ENCODE measurements around the gene AOC3.
"Not testable (repeated sequence)": the region's sequence is repeated elsewhere in the genome, so short reads cannot be mapped to it uniquely, and the experiment has no call there.

The AOC3 gene

GRCh38 chr17:42883802-42884558 lies 33.0 kb downstream of the AOC3 start:
- Mint-ChIP-seq H3K36me3 (no peaks in the 10 kb centered on the region), H3K27me3 (peaks cover 11% of the 10 kb centered on the region), H3K9me3 (no peaks in the 10 kb centered on the region), H3K27ac (no peak overlapping the region), H3K4me3 (no peak overlapping the region), H3K4me1 (peaks cover 5% of the 10 kb centered on the region)
- no peak for DNase-seq (ENCODE audit: low spot score in 2 of 2)
- ATAC-seq (ENCODE audit: low read depth) = no peak

- DNase-seq (ENCODE audit: low spot score in 2 of 2); H3K36me3 Mint-ChIP-seq; H3K27ac Mint-ChIP-seq; H3K4me1 Mint-ChIP-seq; H3K9me3 Mint-ChIP-seq; ATAC-seq (ENCODE audit: low read depth); H3K4me3 Mint-ChIP-seq: not testable (repeated sequence)
- H3K27me3 Mint-ChIP-seq = peaks cover 10% of the 10 kb centered on the region
These were observed 34.8 kb downstream of the AOC3 start for GRCh38 chr17:42885806-42886205.

GRCh38 chr17:42886283-42887176 lies 35.5 kb downstream of the AOC3 start:
- no peak for DNase-seq (ENCODE audit: low spot score in 2 of 2)
- Mint-ChIP-seq H3K27me3 (peaks cover 10% of the 10 kb centered on the region), H3K9me3 (no peaks in the 10 kb centered on the region), H3K36me3 (no peaks in the 10 kb centered on the region), H3K4me3 (no peak overlapping the region), H3K27ac (no peak overlapping the region), H3K4me1 (peaks cover 5% of the 10 kb centered on the region)
- ATAC-seq (ENCODE audit: low read depth) = no peak

- DNase-seq (ENCODE audit: low spot score in 2 of 2) (no peak), ATAC-seq (ENCODE audit: low read depth) (no peak)
- Mint-ChIP-seq H3K9me3 (no peaks in the 10 kb centered on the region), H3K27me3 (peaks cover 9% of the 10 kb centered on the region), H3K4me3 (no peak overlapping the region), H3K36me3 (no peaks in the 10 kb centered on the region), H3K27ac (no peak overlapping the region), H3K4me1 (peaks cover 5% of the 10 kb centered on the region)
These were observed 38.8 kb downstream of the AOC3 start for GRCh38 chr17:42889809-42890208.

GRCh38 chr17:42891539-42892152 lies 40.6 kb downstream of the AOC3 start:
- no peak for DNase-seq (ENCODE audit: low spot score in 2 of 2)
- no peaks in the 10 kb centered on the region for H3K4me1 Mint-ChIP-seq
- H3K27me3 Mint-ChIP-seq = peaks cover 6% of the 10 kb centered on the region
- no peak for ATAC-seq (ENCODE audit: low read depth)
- no peaks in the 10 kb centered on the region for H3K9me3 Mint-ChIP-seq
- H3K36me3 Mint-ChIP-seq = no peaks in the 10 kb centered on the region
- H3K4me3 Mint-ChIP-seq = no peak overlapping the region
- no peak overlapping the region for H3K27ac Mint-ChIP-seq

- ATAC-seq (ENCODE audit: low read depth) = no peak
- Mint-ChIP-seq H3K4me1 (no peaks in the 10 kb centered on the region), H3K36me3 (no peaks in the 10 kb centered on the region), H3K27me3 (peaks cover 8% of the 10 kb centered on the region), H3K27ac (no peak overlapping the region), H3K9me3 (no peaks in the 10 kb centered on the region), H3K4me3 (no peak overlapping the region)
- DNase-seq (ENCODE audit: low spot score in 2 of 2) = no peak
These were observed 42.4 kb downstream of the AOC3 start for GRCh38 chr17:42893359-42893758.

GRCh38 chr17:42894283-42895184 lies 43.5 kb downstream of the AOC3 start:
- Mint-ChIP-seq H3K4me3 (no peak overlapping the region), H3K27me3 (peaks cover 6% of the 10 kb centered on the region), H3K36me3 (no peaks in the 10 kb centered on the region), H3K9me3 (no peaks in the 10 kb centered on the region), H3K4me1 (no peaks in the 10 kb centered on the region), H3K27ac (no peak overlapping the region)
- ATAC-seq (ENCODE audit: low read depth) (no peak), DNase-seq (ENCODE audit: low spot score in 2 of 2) (no peak)

- ATAC-seq (ENCODE audit: low read depth) (no peak), DNase-seq (ENCODE audit: low spot score in 2 of 2) (no peak)
- H3K4me1 Mint-ChIP-seq = no peaks in the 10 kb centered on the region
- H3K4me3 Mint-ChIP-seq = no peak overlapping the region
- no peaks in the 10 kb centered on the region for H3K36me3 Mint-ChIP-seq
- peaks cover 4% of the 10 kb centered on the region for H3K27me3 Mint-ChIP-seq
- H3K9me3 Mint-ChIP-seq = no peaks in the 10 kb centered on the region
- H3K27ac Mint-ChIP-seq = no peak overlapping the region
These were observed 44.2 kb downstream of the AOC3 start for GRCh38 chr17:42895185-42895555.

- H3K36me3 Mint-ChIP-seq = no peaks in the 10 kb centered on the region
- no peak overlapping the region for H3K4me3 Mint-ChIP-seq
- peaks cover 4% of the 10 kb centered on the region for H3K27me3 Mint-ChIP-seq
- H3K9me3 Mint-ChIP-seq = no peaks in the 10 kb centered on the region
- no peaks in the 10 kb centered on the region for H3K4me1 Mint-ChIP-seq
- ATAC-seq (ENCODE audit: low read depth) = no peak
- no peak for DNase-seq (ENCODE audit: low spot score in 2 of 2)
- H3K27ac Mint-ChIP-seq = no peak overlapping the region
These were observed 47.3 kb downstream of the AOC3 start for GRCh38 chr17:42898147-42898811.

GRCh38 chr17:42899981-42900380 lies 49.0 kb downstream of the AOC3 start:
- ATAC-seq (ENCODE audit: low read depth); H3K36me3 Mint-ChIP-seq; H3K9me3 Mint-ChIP-seq; H3K27me3 Mint-ChIP-seq; H3K4me1 Mint-ChIP-seq; DNase-seq (ENCODE audit: low spot score in 2 of 2); H3K27ac Mint-ChIP-seq; H3K4me3 Mint-ChIP-seq: not testable (repeated sequence)

GRCh38 chr17:42900460-42901331 lies 49.7 kb downstream of the AOC3 start, which contains the start of gene G6PC1:
G6PC1 (plus strand) TSS chr17:42900799; CDS start chr17:42900877, 78 bp downstream.
- H3K27ac Mint-ChIP-seq = no peak within 1 kb of the TSS
- DNase-seq (ENCODE audit: low spot score in 2 of 2) (no peak), ATAC-seq (ENCODE audit: low read depth) (no peak)
- no peaks in the 10 kb centered on the region for H3K4me1 Mint-ChIP-seq
- no peaks in the 10 kb centered on the region for H3K36me3 Mint-ChIP-seq
- no peaks in the 10 kb centered on the region for H3K9me3 Mint-ChIP-seq
- peaks cover 4% of the 10 kb centered on the region for H3K27me3 Mint-ChIP-seq
- H3K4me3 Mint-ChIP-seq = no peak within 1 kb of the TSS

GRCh38 chr17:42901535-42902229 lies 50.7 kb downstream of the AOC3 start:
- H3K4me3 Mint-ChIP-seq = no peak overlapping the region
- DNase-seq (ENCODE audit: low spot score in 2 of 2) (no peak), ATAC-seq (ENCODE audit: low read depth) (no peak)
- no peaks in the 10 kb centered on the region for H3K4me1 Mint-ChIP-seq
- peaks cover 4% of the 10 kb centered on the region for H3K27me3 Mint-ChIP-seq
- H3K36me3 Mint-ChIP-seq = no peaks in the 10 kb centered on the region
- no peaks in the 10 kb centered on the region for H3K9me3 Mint-ChIP-seq
- H3K27ac Mint-ChIP-seq = no peak overlapping the region

All from memory B cell (primary cell).